NCI-H2029 (cell line): ENCODE measurements around the gene SCN4B.

Experiments used
- DNase-seq: peaks from one replicate; lab custom pipeline; 2025; lab: John Stamatoyannopoulos, UW

The SCN4B gene

GRCh38 chr11:118099838-118100556 lies 52.6 kb downstream of the SCN4B start:
- no peak for DNase-seq

GRCh38 chr11:118098996-118099837 lies 53.4 kb downstream of the SCN4B start:
- DNase-seq, result no peak

- no peak for DNase-seq
Measured at GRCh38 chr11:118095967-118096367, 56.7 kb downstream of the SCN4B start.

DNA sequence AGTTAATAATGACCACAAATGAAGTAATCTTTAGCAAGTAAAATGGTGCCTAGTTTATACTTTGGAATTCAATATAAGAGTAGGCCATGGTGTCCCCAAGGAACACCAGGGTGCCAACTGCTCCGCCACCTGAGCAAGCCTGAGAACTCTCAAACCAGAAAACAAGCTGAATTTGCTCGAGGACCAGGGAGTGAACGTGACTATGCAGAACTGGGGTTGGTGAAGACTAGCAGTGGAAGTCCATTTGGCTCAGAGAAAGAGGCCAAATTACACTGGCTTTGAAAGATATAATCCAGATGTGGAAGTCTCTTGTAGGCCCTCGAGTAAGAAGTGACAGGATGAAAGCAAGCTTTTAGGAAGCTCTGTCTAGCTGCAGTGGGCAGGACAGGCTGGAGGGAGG lies 57.1 kb downstream of the SCN4B start:
- no peak for DNase-seq

DNA sequence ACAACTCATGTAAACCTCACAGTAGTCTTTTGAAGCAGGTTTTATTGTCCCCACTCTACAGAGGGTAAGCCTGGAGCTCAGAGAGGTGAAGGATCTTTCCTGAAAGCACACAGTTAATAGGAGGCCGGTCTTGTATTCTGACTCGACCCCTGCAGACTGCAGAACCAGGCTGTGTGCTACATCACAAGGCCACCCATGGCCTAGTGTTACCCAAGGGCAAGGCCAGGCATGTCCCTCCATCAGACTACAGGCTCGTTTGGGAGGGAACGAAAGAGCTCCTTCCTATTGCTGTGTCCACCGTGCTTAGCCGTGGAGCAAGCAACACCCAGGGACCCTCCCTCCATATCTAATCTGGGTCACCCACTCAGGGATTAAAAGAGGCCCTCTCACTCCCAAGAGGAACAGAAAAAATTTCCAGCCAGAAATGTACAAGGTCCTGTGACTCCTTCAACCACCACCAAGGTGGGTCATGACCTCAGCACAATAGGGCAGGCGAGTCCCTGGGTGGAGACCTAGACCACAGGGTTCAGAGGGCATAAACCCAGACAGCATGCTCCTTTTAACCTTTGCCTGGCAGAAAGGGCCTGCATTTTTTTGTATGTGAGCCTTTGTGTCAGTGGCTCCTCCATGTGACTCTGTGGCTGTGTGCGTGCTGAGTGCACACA lies 59.6 kb downstream of the SCN4B start:
- no peak for DNase-seq

- no peak for DNase-seq
Measured at GRCh38 chr11:118091690-118092089, 60.9 kb downstream of the SCN4B start.

GRCh38 chr11:118090545-118091162 lies 62.0 kb downstream of the SCN4B start:
- no peak for DNase-seq

DNA sequence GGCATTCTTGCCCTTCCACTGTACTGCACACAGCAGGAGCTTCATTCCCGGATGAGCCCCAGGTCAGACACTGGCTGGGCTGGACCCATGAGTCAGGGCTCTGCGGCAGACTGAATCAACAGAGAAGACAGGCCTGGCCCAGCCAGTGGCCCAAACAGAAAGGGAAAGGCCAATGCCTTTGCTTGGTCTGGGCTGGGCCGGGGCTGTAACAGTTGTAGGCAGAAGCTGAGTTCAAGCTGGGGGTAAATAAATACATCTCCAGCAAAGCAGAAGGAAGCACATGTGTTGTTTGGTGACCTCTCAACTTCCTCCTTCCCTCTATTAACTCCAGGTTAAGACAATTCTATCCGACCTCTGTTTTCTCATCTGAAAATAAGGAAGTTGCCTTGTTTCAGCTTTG lies 64.1 kb downstream of the SCN4B start:
- DNase-seq, result no peak

DNA sequence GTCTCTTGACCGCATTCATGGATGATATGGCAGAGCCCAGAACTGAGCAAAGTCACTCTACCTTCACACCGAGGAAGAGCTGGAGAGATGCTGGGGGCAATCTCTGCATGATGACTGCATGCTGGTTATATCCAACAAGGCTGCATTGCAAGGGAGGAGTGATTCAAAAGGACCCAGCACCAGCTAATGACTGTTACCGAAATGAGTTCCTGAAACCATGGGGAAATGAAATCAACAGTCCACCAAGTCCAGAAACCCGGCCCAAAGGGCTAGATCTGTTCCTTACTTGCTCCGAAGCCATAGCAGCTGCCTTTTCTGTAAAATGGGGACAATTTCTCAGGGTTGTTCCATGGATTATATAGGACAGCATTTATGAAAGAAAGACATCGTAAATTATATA lies 64.7 kb downstream of the SCN4B start:
- DNase-seq, result no peak

- DNase-seq, result no peak
Measured at GRCh38 chr11:118086913-118087768, 65.5 kb downstream of the SCN4B start, which contains the start of gene SMIM35. Gene SMIM35 (minus strand): TSS chr11:118086963. CDS start chr11:118086757, 206 bp downstream.

GRCh38 chr11:118084656-118085055 lies 68.0 kb downstream of the SCN4B start:
- no peak for DNase-seq

DNA sequence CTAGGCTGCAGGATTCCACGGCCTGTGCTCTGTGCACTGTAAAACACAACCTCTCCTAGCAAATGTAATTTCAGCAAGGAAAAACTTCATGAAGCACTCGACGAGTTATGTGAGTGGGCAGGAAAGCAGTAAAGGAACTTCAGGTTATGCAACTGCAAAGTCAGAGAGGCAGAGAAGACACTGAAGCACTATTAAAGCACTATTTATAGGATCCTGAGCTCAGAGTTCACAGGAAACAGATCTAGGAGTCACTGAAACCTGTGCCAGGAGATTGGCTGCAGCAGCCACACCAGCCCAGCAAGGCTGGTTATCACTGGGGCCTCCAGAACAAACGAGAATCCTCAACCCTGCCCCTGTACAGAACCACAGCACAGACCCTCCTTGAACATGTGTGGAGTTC lies 68.4 kb downstream of the SCN4B start:
- DNase-seq, result no peak
